ENCODE results near the gene HRH1.

- TF ChIP-seq CTCF (IDR thresholded peaks at IDR 0.05) = no peak
- TF ChIP-seq ZFX (IDR thresholded peaks at IDR 0.05; ENCODE audit: borderline replicate concordance) = no peak
These were observed 85.5 kb downstream of the HRH1 start for GRCh38 chr3:11239796-11240195.
